ENCODE measurements around the gene RUSC1. TPM values are rescaled to one million over a fixed set of nuclear protein-coding genes. Genes with fewer than 3 reads are reported as not detected.

RUSC1 gene
- total RNA-seq, 2 experiments from 2014 or later, result 23.2 to 25.4 TPM

DNA sequence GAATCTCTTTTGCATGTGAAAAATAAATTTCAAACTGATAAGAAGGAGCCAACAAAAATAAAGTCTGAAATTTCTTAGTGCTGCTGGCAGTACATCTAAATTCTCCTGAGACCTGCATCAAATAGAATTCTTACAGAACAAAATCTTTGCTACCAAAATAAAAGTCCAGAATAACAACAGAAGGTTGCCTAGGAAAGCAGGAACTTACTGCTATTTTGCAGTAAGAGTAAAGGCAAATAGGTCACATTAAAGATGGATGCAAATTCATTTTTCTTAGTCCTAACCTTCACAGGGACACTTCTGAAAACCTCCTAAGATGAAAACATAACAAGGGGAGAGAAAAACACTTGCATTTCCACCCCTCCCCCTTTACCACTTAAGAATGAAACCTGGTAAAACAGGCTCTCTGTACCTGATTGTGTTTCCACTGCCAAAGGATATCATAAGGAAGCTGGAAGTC is 59.0 kb downstream of the RUSC1 start:
- no peak for DNase-seq
- H3K9me3 Mint-ChIP-seq, result no peaks in the 10 kb centered on the region
- no peak overlapping the region for H3K27ac Mint-ChIP-seq
- intact Hi-C loops (cut with micrococcal nuclease), result no loop called here
- H3K27me3 Mint-ChIP-seq, result no peaks in the 10 kb centered on the region
- ChIA-PET CTCF (no interaction called here), POLR2A (no interaction called here)
- H3K4me3 Mint-ChIP-seq, result no peak overlapping the region
- no peaks in the 10 kb centered on the region for H3K4me1 Mint-ChIP-seq (ENCODE audit: low read depth)
- peaks cover 25% of the 10 kb centered on the region for H3K36me3 Mint-ChIP-seq

Small RNA genes within 50 kb of the gene (microRNA-seq; reads per million reads assigned to microRNA genes)
- gene MIR555 (ENCODE audit: borderline microRNAs expressed, borderline number of aligned reads, borderline replicate concordance), result not detected

Other genes with a start within 250 kb of the RUSC1 start
- gene EFNA3, start 242.1 kb upstream of the RUSC1 start, total RNA-seq, result 1 to 10 TPM; 2.4 to 2.6 TPM
- gene EFNA1, start 193.0 kb upstream of the RUSC1 start, total RNA-seq, result under 1 TPM in 1 of 2 experiments, not detected in 1; 0.24 TPM
- 10 to 100 TPM; 60.1 TPM for gene SLC50A1, start 185.0 kb upstream of the RUSC1 start, total RNA-seq
- 10 to 100 TPM; 34.1 to 37.7 TPM for gene DPM3, start 180.4 kb upstream of the RUSC1 start, total RNA-seq
- 100 to 1,000 TPM; 138 to 146 TPM for gene KRTCAP2, start 147.6 kb upstream of the RUSC1 start, total RNA-seq
- 1 to 10 TPM; 6.3 to 7.1 TPM for gene TRIM46, start 147.0 kb upstream of the RUSC1 start, total RNA-seq
- gene THBS3, start 113.0 kb upstream of the RUSC1 start, total RNA-seq, result 10 to 100 TPM; 15.6 to 17.3 TPM
- gene MTX1, start 112.2 kb upstream of the RUSC1 start, total RNA-seq, result 10 to 100 TPM; 45.2 to 47.9 TPM
- gene ENTREP3, start 65.4 kb upstream of the RUSC1 start, total RNA-seq, result 10 to 100 TPM; 32.9 to 34.1 TPM
- gene SCAMP3, start 58.5 kb upstream of the RUSC1 start, total RNA-seq, result 10 to 100 TPM; 89.6 to 91.7 TPM
- 10 to 100 TPM; 62.0 to 68.1 TPM for gene CLK2, start 47.4 kb upstream of the RUSC1 start, total RNA-seq
- 1 to 10 TPM; 1.9 to 2.4 TPM for gene HCN3, start 43.4 kb upstream of the RUSC1 start, total RNA-seq
- not detected for gene PKLR, start 19.5 kb upstream of the RUSC1 start, total RNA-seq
- 100 to 1,000 TPM; 378 to 395 TPM for gene FDPS, start 12.0 kb upstream of the RUSC1 start, total RNA-seq
- 10 to 100 TPM; 28.8 to 29.6 TPM for gene ASH1L, start 241.9 kb downstream of the RUSC1 start, total RNA-seq

All from activated CD4-positive, alpha-beta memory T cell treated with anti-CD3 and anti-CD28 coated beads for 36 hours (primary cell).